Kidney (tissue), 14 donors: ENCODE measurements around the gene GFRA1. TPM values are rescaled to one million over a fixed set of nuclear protein-coding genes. Genes with fewer than 3 reads are reported as not detected.

ENCODE experiments used
- DNase-seq, 5 donors: peaks; one replicate each; pipeline ENCODE4 v3.0.0-alpha.2; 2013 to 2020
- FAIRE-seq: peaks from 2 replicates; lab custom pipeline; 2012; peaks lifted over from hg19 to GRCh38; lab: Jason Lieb, UNC
- H3K27ac ChIP-seq, 2 donors: one replicate each; pipeline ENCODE4 v1.7.0; 2013; ENCODE audit warnings: low read depth in 2 of 2, low read length in 2 of 2, inconsistent platforms in 1 of 2
- H3K27me3 ChIP-seq: one replicate; pipeline ENCODE4 v1.7.1; 2013; ENCODE audit warnings: low read length, inconsistent platforms; ENCODE audit not compliant: control insufficient read depth, insufficient read depth
- H3K36me3 ChIP-seq, 3 donors: one replicate each; pipeline versions ENCODE4 v1.7.0 to v1.7.1; 2013; ENCODE audit warnings: low read length in 3 of 3, control low read depth in 1 of 3, inconsistent platforms in 1 of 3; ENCODE audit not compliant: insufficient read depth in 3 of 3, control insufficient read depth in 2 of 3
- H3K4me1 ChIP-seq, 3 donors: one replicate each; pipeline versions ENCODE4 v1.7.0 to v1.7.1; 2013; ENCODE audit warnings: low read length in 3 of 3, inconsistent platforms in 1 of 3, low read depth in 1 of 3; ENCODE audit not compliant: control insufficient read depth in 2 of 3, insufficient read depth in 2 of 3
- H3K4me3 ChIP-seq, 3 donors: one replicate each; pipeline versions ENCODE4 v1.7.0 to v1.8.1; 2013; ENCODE audit warnings: low read length in 3 of 3, control low read depth in 1 of 3, inconsistent platforms in 1 of 3
- H3K9ac ChIP-seq, 3 donors: one replicate each; pipeline versions ENCODE4 v1.7.0 to v1.7.1; 2013; ENCODE audit warnings: low read length in 3 of 3, control low read depth in 1 of 3, inconsistent platforms in 1 of 3
- H3K9me3 ChIP-seq, 3 donors: one replicate each; pipeline versions ENCODE4 v1.7.0 to v1.7.1; 2013; ENCODE audit warnings: low read length in 3 of 3, control low read depth in 1 of 3, inconsistent platforms in 1 of 3; ENCODE audit not compliant: control insufficient read depth in 2 of 3, insufficient read depth in 1 of 3
- intact Hi-C: fragments of 100-400 bp; cut with DNase I; formaldehyde crosslinking; loops from one replicate; pipeline ENCODE4 v1.11.1; 2022
- polyA plus RNA-seq: library from polyadenylated mRNA; stranded (reverse); fragments of 350-450 nt; fragmentation: Illumina TruSeq; extraction: RNeasy Lipid Tissue Mini Kit (QIAGEN cat#74804); gene quantifications from one replicate; pipeline ENCODE4 v1.2.3, GENCODE V29; 2014; ENCODE audit warnings: low read depth, low replicate concordance; ENCODE audit not compliant: insufficient read depth
- total RNA-seq: library from RNA; stranded (reverse); fragmentation: NEBNext Ultra II Directional; extraction: Animal tissue kit (Norgen Biotek cat#: 25700); gene quantifications from one replicate; pipeline ENCODE4 v1.2.1, GENCODE V29; 2021
- TF ChIP-seq, protein P1 (sequence below): IDR thresholded peaks from 3 replicates; pipeline ENCODE4 v1.5.1; 2012; ENCODE audit warnings: mild to moderate bottlenecking, moderate library complexity, borderline replicate concordance; ENCODE audit not compliant: insufficient read depth; ENCODE audit errors: extremely low read depth
- donor health status: control.
- donor health status: control.
- donor health status: control.
- donor health status: control.
- donor health status: control.
- donor health status: DM: yes; HTN: yes; CAD: no.
- donor health status: Normal renal cell carcinoma (clear cell type).

Gene GFRA1
- total and polyA plus RNA-seq, 2 donors from 2014 or later: 3.0 to 22.3 TPM

GRCh38 chr10:116043861-116044260 is 229.1 kb downstream of the GFRA1 start:
- Histone ChIP-seq H3K27me3 (no peaks in the 10 kb centered on the region), H3K4me3 (no peak overlapping the region), H3K9me3 (peaks cover 0 to 3% (median 0%) of the 10 kb centered on the region in 3 donors), H3K27ac (no peak overlapping the region), H3K4me1 (no peaks in the 10 kb centered on the region), H3K9ac (no peak overlapping the region), H3K36me3 (no peaks in the 10 kb centered on the region)
- no peak for FAIRE-seq
- TF ChIP-seq, protein P1, sequence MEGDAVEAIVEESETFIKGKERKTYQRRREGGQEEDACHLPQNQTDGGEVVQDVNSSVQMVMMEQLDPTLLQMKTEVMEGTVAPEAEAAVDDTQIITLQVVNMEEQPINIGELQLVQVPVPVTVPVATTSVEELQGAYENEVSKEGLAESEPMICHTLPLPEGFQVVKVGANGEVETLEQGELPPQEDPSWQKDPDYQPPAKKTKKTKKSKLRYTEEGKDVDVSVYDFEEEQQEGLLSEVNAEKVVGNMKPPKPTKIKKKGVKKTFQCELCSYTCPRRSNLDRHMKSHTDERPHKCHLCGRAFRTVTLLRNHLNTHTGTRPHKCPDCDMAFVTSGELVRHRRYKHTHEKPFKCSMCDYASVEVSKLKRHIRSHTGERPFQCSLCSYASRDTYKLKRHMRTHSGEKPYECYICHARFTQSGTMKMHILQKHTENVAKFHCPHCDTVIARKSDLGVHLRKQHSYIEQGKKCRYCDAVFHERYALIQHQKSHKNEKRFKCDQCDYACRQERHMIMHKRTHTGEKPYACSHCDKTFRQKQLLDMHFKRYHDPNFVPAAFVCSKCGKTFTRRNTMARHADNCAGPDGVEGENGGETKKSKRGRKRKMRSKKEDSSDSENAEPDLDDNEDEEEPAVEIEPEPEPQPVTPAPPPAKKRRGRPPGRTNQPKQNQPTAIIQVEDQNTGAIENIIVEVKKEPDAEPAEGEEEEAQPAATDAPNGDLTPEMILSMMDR: no peak
- DNase-seq: peak in 1 of 5 donors; percentile 6
- intact Hi-C loops: no loop called here

DNA sequence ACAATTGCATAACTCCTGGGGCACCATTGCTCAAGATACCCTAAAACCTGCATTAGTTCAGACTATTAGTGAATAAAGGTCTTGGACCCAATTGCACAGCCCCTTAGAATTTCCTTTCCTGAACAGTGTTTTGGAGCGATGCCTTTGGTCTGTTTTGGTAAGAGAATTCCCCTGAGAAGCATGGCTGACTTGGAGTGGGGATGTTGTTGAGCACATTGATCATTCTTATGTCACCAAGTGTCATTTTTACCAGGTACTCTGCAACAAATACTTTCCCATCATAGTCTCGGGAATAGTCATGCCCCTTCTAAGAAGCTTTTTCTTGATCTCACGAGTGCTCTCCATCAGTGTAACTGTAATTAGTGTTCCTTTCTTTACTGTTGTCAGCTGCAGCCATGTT is 229.7 kb downstream of the GFRA1 start:
- Histone ChIP-seq H3K4me3 (no peak overlapping the region), H3K27ac (no peak overlapping the region), H3K9ac (no peak overlapping the region), H3K9me3 (peaks cover 0 to 3% (median 0%) of the 10 kb centered on the region in 3 donors), H3K4me1 (no peaks in the 10 kb centered on the region), H3K36me3 (no peaks in the 10 kb centered on the region), H3K27me3 (no peaks in the 10 kb centered on the region)
- TF ChIP-seq, protein P1: no peak
- intact Hi-C loops: no loop called here
- FAIRE-seq (no peak), DNase-seq (no peak)

DNA sequence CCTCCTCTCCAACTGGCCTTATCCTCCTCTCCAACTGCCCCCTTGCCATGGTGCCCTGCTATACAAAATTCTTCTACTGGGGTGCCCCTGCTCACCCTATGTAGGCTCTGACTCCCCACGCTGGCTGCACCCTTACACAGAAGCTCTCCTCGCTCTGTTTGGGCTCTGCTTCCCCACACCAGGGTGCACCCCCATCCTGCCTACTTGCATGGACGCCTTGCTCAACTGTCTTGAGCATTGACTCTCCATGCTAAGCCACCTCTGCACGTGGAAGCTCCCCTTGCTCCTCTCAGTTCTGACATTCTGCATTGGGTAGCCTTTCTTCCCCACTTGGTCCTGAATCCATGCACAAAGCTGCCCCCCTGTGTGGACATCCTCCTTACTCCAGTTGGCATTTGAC is 231.1 kb downstream of the GFRA1 start:
- H3K36me3 ChIP-seq: no peaks in the 10 kb centered on the region
- TF ChIP-seq, protein P1: no peak
- no peak for DNase-seq
- no peak overlapping the region for H3K27ac ChIP-seq
- H3K27me3 ChIP-seq: no peaks in the 10 kb centered on the region
- peaks cover 0 to 3% (median 0%) of the 10 kb centered on the region in 3 donors for H3K9me3 ChIP-seq
- no peaks in the 10 kb centered on the region for H3K4me1 ChIP-seq
- no peak overlapping the region for H3K4me3 ChIP-seq
- no peak overlapping the region for H3K9ac ChIP-seq
- intact Hi-C loops: no loop called here
- no peak for FAIRE-seq

GRCh38 chr10:116039612-116040011 is 233.4 kb downstream of the GFRA1 start:
- TF ChIP-seq, protein P1: no peak
- Histone ChIP-seq H3K4me3 (no peak overlapping the region), H3K4me1 (no peaks in the 10 kb centered on the region), H3K27me3 (no peaks in the 10 kb centered on the region), H3K36me3 (no peaks in the 10 kb centered on the region), H3K9me3 (peaks cover 0 to 3% (median 0%) of the 10 kb centered on the region in 3 donors), H3K27ac (no peak overlapping the region), H3K9ac (no peak overlapping the region)
- DNase-seq: no peak
- no peak for FAIRE-seq
- intact Hi-C loops: no loop called here
